ENCODE data around the gene PER1.

DNA sequence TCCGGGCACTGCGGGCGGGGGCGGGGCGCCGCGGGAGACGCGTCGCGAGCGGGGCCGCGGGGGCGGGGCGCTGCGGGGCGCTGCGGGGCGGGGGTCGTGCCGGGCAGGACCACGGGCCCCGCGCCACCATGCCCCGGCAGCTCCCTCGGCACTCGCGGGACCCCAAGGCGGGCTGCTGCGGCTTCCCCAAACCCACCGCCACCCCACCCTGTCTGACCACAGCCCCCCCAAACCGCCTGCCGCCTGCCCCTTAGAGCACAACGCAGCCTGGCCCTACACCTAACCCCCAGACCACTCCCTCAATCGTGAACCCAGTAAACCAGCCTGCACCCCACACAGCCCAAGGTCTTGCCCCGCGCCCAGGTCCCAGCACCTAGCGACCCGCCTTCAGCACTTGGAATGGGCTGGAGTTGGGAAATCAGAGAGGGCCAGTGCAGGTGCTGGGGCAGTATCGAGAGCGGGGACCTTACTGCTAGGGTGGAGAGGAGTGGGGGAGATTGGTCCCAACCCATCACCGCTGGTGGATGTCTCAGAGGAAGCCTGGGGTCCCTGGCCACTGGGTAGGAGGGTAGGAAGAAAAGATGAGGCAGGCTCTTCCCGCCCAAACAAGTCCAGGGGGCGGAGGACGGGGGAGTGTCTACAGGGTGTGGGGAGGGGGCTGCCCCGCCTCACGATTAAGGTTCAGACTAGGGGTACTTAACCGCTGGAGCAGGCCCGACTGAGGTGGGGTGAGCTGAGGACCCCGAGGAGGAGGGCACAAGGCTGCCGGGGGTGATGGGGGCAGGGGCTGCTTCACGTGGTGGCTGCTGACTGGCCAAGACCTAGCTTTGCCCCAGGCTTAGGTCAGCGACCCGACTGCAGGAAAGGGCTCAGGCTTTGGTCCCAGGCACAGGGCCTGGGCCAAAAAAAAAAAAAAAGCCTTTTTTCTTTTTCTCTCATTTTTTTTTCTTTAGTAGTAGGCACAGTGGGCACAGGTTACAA is 11.1 kb upstream of the PER1 start:
- TF ChIP-seq POLR2AphosphoS2 (IDR thresholded peaks at IDR 0.05; ENCODE audit: low read length) (no peak), E2F1 (CRISPR knock-in tag; IDR thresholded peaks at IDR 0.05) (no peak), STAT6 (CRISPR knock-in tag; IDR thresholded peaks at IDR 0.05) (no peak), FOS (IDR thresholded peaks at IDR 0.05; ENCODE audit: extremely low read depth, insufficient read length) (no peak), SMC3 (conservative IDR thresholded peaks at IDR 0.05; ENCODE audit: insufficient read depth, low read depth, low read length) (no peak), NR2C2 (CRISPR knock-in tag; IDR thresholded peaks at IDR 0.05) (no peak), NR2C2 (tag; IDR thresholded peaks at IDR 0.05) (no peak)

Data from K562 (cell line).